ENCODE results near the gene GPX2. TPM values are rescaled to one million over a fixed set of nuclear protein-coding genes. Genes with fewer than 3 reads are reported as not detected.

Gene GPX2
- total and polyA plus RNA-seq, 2 donors (not counting 3 experiments of a cell fraction or from before 2014, with no cell fraction given): not detected

GRCh38 chr14:64956697-64957406, 14.3 kb upstream of the GPX2 start:
- POLR2A ChIA-PET: no interaction called here
- H3K27me3 ChIP-seq (ENCODE audit: control insufficient read depth in 2 of 2, insufficient read depth in 2 of 2, low read length in 2 of 2): no peaks in the 10 kb centered on the region
- no peak for DNase-seq (ENCODE audit: low read depth, low spot score)
- TF ChIP-seq FOS (IDR thresholded peaks at IDR 0.05; ENCODE audit: borderline replicate concordance, insufficient read depth, low read length) (no peak), CTCF (IDR thresholded peaks at IDR 0.05; ENCODE audit: extremely low read depth in 1 of 2, insufficient read depth in 1 of 2, low read depth in 1 of 2, low read length in 2 of 2) (no peak), MAX (IDR thresholded peaks at IDR 0.05; ENCODE audit: insufficient read depth, insufficient read length) (no peak), POLR2A (IDR thresholded peaks at IDR 0.05; ENCODE audit: low read depth, low read length) (no peak), POLR2AphosphoS5 (IDR thresholded peaks at IDR 0.05; ENCODE audit: insufficient read depth, low read depth, low read length) (no peak), EZH2 (IDR thresholded peaks at IDR 0.05; ENCODE audit: borderline replicate concordance, low read depth, low read length, severe bottlenecking) (no peak), MYC (IDR thresholded peaks at IDR 0.05; ENCODE audit: low read depth, low read length) (no peak), GATA2 (IDR thresholded peaks at IDR 0.05; ENCODE audit: insufficient read depth, insufficient read length, low read depth, low read length) (no peak), JUN (IDR thresholded peaks at IDR 0.05; ENCODE audit: borderline replicate concordance, insufficient read depth, insufficient read length, low read depth) (no peak)
- no peaks in the 10 kb centered on the region for H3K9me1 ChIP-seq (replicated peaks; ENCODE audit: control insufficient read depth, extremely low read depth, insufficient read depth, low read length)
- no peak overlapping the region for H3K4me3 ChIP-seq (replicated peaks in 1 of 3; ENCODE audit: insufficient read depth in 1 of 3, low read depth in 1 of 3, low read length in 3 of 3)
- H3K9me3 ChIP-seq (replicated peaks; ENCODE audit: control insufficient read depth, insufficient read depth, low read length): no peaks in the 10 kb centered on the region
- H3K9ac ChIP-seq (replicated peaks; ENCODE audit: extremely low read depth, insufficient read depth, low read length): no peak overlapping the region
- peaks cover 0 to 5% of the 10 kb centered on the region in 2 experiments for H3K36me3 ChIP-seq (ENCODE audit: control insufficient read depth in 2 of 2, extremely low read depth in 1 of 2, insufficient read depth in 2 of 2, low read length in 2 of 2)
- no peak overlapping the region for H3K4me2 ChIP-seq (ENCODE audit: insufficient read depth, low read length)
- CTCF ChIA-PET: interaction anchor here (0.6 to 1.4 kb wide), 5 partner anchors 9 to 26 kb away, joined by 3 to 6 read pairs (median 5); no protein-coding TSS in a partner anchor
- no peak overlapping the region for H3K27ac ChIP-seq (ENCODE audit: insufficient read depth, low read depth, low read length)
- no peak overlapping the region for H2AFZ ChIP-seq (ENCODE audit: low read depth, low read length)
- no peaks in the 10 kb centered on the region for H3K79me2 ChIP-seq (ENCODE audit: control insufficient read depth, insufficient read depth, low read length)
- intact Hi-C loops (cut with micrococcal nuclease) (no loop called here), dilution Hi-C loops (cut with MboI; ENCODE audit: extremely low pct_ligation_motif_present, low sequenced_read_pairs) (no loop called here)
- H3K4me1 ChIP-seq (ENCODE audit: control insufficient read depth, extremely low read depth, insufficient read depth, low read length): no peaks in the 10 kb centered on the region
- FAIRE-seq: no peak
- H4K20me1 ChIP-seq (replicated peaks; ENCODE audit: control insufficient read depth, extremely low read depth, insufficient read depth, low read length): no peaks in the 10 kb centered on the region
- BruUV-seq (replicated peaks): no TSS peak
